ENCODE data around the gene BNIP5. TPM values are rescaled to one million over a fixed set of nuclear protein-coding genes. Genes with fewer than 3 reads are reported as not detected.

The BNIP5 gene
- total RNA-seq, 3 donors from 2014 or later = under 0.01 TPM; not detected in 2

- Histone ChIP-seq H3K4me3 (no peak overlapping the region), H3K27me3 (no peaks in the 10 kb centered on the region), H3K36me3 (no peaks in the 10 kb centered on the region), H3K27ac (no peak overlapping the region), H3K4me1 (no peaks in the 10 kb centered on the region), H3K9me3 (no peaks in the 10 kb centered on the region)
- DNase-seq (ENCODE audit: low spot score in 2 of 2) = no peak
- intact Hi-C loops (cut with DNase I; ENCODE audit: low total_unique reads) = no loop called here
- TF ChIP-seq CTCF (IDR thresholded peaks at IDR 0.05) (no peak), POLR2A (IDR thresholded peaks at IDR 0.05) (no peak), POLR2AphosphoS5 (IDR thresholded peaks at IDR 0.05) (no peak)
Observed at GRCh38 chr6:36297051-36297450, 39.6 kb downstream of the BNIP5 start.

GRCh38 chr6:36296240-36296639 is 40.4 kb downstream of the BNIP5 start:
- no peak for DNase-seq (ENCODE audit: low spot score in 2 of 2)
- TF ChIP-seq CTCF (IDR thresholded peaks at IDR 0.05) (no peak), POLR2A (IDR thresholded peaks at IDR 0.05) (no peak), POLR2AphosphoS5 (IDR thresholded peaks at IDR 0.05) (no peak)
- Histone ChIP-seq H3K27ac (no peak overlapping the region), H3K36me3 (no peaks in the 10 kb centered on the region), H3K4me3 (no peak overlapping the region), H3K9me3 (no peaks in the 10 kb centered on the region), H3K4me1 (no peaks in the 10 kb centered on the region), H3K27me3 (no peaks in the 10 kb centered on the region)
- intact Hi-C loops (cut with DNase I; ENCODE audit: low total_unique reads) = no loop called here

- intact Hi-C loops (cut with DNase I; ENCODE audit: low total_unique reads) = no loop called here
- no peaks in the 10 kb centered on the region for H3K9me3 ChIP-seq
Observed at GRCh38 chr6:36292170-36292569, 44.5 kb downstream of the BNIP5 start.

GRCh38 chr6:36290668-36291620 is 45.7 kb downstream of the BNIP5 start:
- Histone ChIP-seq H3K9me3 (no peaks in the 10 kb centered on the region), H3K27me3 (peaks cover 0 to 10% of the 10 kb centered on the region in 2 donors), H3K4me3 (no peak overlapping the region), H3K4me1 (no peaks in the 10 kb centered on the region), H3K36me3 (no peaks in the 10 kb centered on the region), H3K27ac (no peak overlapping the region)
- DNase-seq (ENCODE audit: low spot score in 2 of 2) = no peak
- no peak for TF ChIP-seq CTCF (IDR thresholded peaks at IDR 0.05)
- TF ChIP-seq POLR2A (IDR thresholded peaks at IDR 0.05) = no peak
- no peak for TF ChIP-seq POLR2AphosphoS5 (IDR thresholded peaks at IDR 0.05)
- intact Hi-C loops (cut with DNase I; ENCODE audit: low total_unique reads) = no loop called here

More at GRCh38 chr6:36292170-36292569, 44.5 kb downstream of the BNIP5 start:
- peaks cover 0 to 2% of the 10 kb centered on the region in 2 donors for H3K27me3 ChIP-seq
- no peaks in the 10 kb centered on the region for H3K4me1 ChIP-seq
- no peak for TF ChIP-seq POLR2A (IDR thresholded peaks at IDR 0.05)
- no peak for TF ChIP-seq CTCF (IDR thresholded peaks at IDR 0.05)
- no peak for TF ChIP-seq POLR2AphosphoS5 (IDR thresholded peaks at IDR 0.05)
- no peaks in the 10 kb centered on the region for H3K36me3 ChIP-seq
- H3K4me3 ChIP-seq = no peak overlapping the region
- DNase-seq (ENCODE audit: low spot score in 2 of 2) = no peak
- H3K27ac ChIP-seq = no peak overlapping the region

- Histone ChIP-seq H3K9me3 (no peaks in the 10 kb centered on the region), H3K36me3 (no peaks in the 10 kb centered on the region), H3K4me3 (no peak overlapping the region), H3K27me3 (peaks cover 0 to 20% of the 10 kb centered on the region in 2 donors), H3K4me1 (no peaks in the 10 kb centered on the region), H3K27ac (no peak overlapping the region)
- TF ChIP-seq CTCF (IDR thresholded peaks at IDR 0.05) (no peak), POLR2A (IDR thresholded peaks at IDR 0.05) (no peak), POLR2AphosphoS5 (IDR thresholded peaks at IDR 0.05) (no peak)
- no peak for DNase-seq (ENCODE audit: low spot score in 2 of 2)
- intact Hi-C loops (cut with DNase I; ENCODE audit: low total_unique reads) = no loop called here
Observed at GRCh38 chr6:36289281-36289878, 47.3 kb downstream of the BNIP5 start.
